Colon (tissue), 2 donors: ENCODE measurements around the gene ABCA2.

Experiments used
- FAIRE-seq: peaks from 2 replicates; lab custom pipeline; 2012; peaks lifted over from hg19 to GRCh38; lab: Jason Lieb, UNC
- donor health status: control.
- donor health status: control.

Gene ABCA2

DNA sequence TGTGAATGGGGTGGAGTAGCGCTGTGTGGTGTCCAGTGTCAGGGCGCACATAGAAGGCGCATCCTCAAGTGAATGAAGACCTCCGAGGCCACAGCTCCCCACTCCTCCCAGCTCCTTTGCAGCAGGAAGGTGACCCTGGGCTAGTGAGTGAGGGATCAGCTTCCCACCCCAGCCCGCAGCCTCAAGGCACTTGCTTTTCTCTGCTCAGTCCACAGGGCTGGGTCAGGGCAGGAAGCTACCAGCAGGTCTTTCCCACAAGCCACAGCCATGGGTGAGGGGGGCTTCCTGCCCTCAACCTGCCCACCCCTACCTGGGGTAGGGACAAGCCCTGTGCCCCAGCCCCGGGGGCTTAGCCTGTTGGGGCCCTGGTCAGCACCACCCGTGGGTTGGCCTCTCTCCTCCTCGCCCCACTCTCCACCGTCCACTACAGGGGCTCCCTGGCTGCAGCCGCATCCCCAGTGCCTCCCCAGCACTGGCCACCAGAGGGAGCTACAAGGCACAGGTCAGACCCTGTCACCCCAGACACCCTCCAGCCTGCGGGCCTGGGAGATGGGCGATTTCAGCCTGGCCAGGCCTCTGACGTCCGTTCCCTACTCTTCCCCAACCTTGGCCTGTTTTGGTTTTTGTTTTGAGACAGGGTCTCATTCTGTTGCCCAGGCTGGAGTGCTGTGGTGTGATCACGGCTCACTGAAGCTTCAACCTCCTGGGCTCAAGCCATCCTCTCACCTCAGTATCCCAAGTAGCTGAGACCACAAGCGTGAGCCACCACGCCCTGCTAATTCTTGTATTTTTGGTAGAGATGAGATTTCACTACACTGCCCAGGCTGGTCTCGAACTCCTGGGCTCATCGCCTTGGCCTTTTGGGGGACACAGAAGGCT, 1.3 kb upstream of the ABCA2 start:
- no peak for FAIRE-seq

DNA sequence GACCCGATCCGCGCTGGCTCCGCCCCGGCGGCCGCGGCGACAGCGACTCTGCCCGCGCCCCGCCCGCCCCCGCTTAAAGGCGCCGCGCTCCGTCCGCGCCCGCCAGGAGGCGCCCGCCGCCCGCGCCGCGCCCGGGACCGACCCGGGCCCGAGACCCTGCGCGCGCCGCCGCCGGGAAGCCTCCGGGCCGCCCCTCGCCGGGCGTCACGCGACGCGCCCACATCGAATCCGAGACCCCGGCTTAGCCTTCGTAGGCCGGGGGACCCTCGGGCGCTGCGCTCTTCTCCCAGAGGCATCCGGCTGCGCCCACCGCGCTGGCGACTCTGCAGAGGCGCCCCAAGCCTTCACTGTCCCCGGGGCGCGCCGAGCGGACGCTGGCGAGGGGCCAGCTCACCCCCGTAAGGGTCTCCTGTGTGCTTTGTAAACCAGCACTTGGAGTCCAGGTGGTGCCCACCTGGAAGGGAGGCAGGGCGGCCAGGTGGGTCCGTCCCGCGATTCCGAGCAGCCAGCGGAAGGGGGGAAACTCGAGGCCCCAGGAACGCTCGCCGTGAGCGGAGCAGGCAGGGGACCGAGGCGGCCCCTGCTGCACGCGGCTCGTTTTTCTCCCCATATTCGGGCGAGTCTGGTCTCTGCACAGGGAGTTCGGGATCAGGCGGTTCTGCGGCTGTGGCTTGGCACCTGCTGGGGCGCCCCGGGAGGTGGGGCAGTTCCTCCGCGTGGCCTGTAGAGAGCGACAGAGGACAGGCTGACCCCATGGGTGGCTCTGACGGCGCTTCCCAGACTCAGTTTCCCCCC, 423 bp upstream of the ABCA2 start:
- no peak for FAIRE-seq

DNA sequence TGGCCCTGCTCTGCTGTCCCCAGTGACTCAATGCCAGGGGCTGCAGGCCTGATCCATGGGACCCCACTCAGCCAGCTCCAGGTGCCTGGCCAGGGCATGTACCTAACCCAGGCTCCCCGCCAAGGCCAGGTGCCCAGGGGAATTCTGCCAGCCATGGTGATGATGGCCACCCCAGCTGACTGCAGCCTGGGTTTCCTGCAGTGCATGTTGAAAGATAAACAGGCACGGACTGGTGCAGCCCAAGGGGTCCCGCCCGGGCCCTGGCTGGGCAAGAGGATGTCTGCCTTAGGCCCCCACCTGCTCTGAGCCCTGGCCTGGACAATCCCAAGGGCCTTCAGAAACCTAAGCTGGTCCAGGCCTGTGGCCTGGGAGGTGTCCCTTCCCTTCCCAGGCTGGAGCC, 1.2 kb downstream of the ABCA2 start:
- FAIRE-seq, result no peak

DNA sequence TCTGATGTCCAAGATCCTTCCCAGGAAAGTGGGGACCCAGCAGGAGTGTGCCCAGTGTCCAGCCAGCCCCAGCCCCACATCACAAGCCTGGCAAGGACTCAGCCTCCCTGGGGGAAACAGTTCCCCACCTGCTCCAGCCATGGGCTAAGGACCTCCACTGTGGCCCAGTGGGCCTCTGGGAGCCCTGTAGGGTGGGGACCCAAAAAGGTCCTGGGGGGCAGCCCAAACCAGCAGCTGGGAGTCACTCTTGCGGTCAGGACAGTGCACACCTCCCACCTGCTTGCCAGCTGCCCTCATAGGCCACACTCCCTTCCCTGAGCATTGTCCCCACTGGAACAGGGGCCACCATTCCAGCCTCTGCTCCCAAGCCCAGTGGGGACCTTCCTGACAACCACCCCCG, 1.7 kb downstream of the ABCA2 start:
- no peak for FAIRE-seq

DNA sequence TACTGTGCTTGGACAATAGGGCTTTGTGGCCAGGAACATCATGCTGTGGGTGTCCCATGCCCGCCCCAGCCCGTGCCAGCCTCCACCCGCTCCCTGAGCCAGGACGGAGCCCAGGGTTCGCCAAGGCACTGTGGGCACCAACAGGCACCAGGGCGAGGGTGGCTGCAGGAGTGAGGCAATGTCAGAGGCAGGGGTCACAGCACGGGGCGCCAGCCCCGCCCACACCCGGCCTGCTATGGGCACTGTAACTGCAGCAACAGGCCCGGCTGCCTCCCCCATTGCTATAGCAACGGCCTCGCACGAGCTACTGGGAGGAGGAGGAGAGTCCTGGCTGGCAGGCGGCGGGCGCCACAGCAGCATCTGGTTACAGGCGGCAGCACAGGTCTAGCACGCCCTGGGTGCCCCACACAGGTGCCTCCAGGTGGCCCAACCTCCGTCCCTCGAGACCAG, 2.5 kb downstream of the ABCA2 start:
- no peak for FAIRE-seq

DNA sequence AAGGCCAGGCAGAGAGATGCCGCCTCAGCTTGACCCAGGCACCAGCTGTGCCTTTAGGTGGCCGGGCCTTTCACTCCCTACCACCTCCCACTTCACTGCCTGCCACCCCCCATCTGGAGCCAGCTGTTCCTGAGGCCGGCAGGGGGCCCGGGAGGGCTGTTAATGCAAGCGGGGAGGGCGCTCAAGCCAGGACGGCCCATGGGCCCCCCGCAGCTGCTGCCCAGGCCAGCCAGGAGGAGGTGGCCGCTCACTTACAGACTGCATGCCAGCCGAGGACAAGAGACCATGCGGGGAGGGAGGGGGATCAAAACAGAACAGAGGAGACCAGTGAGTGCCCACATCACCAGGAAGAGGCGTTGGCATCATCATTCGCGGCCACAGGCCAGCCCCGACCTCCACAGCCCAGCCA, 4.5 kb downstream of the ABCA2 start:
- no peak for FAIRE-seq

DNA sequence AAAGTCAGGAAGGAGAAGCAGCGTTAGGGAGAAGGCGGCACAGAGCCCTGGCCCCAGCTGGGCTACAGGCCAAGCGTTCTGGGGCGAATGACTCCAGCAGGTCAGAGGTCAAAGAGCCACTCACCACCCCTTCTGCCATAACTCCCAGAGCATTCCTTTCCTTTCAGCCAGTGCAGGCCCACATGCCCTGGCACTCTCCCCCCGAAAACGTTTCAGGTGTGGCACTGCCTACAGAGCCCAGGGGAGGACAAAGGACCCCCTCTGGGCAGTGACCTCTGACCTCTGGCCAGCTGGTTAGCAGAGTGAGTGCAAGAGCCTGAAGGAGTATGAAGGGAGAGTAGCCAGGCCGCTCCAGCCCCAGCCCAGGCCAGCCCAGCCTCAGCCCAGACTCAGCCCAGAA, 4.9 kb downstream of the ABCA2 start:
- no peak for FAIRE-seq

DNA sequence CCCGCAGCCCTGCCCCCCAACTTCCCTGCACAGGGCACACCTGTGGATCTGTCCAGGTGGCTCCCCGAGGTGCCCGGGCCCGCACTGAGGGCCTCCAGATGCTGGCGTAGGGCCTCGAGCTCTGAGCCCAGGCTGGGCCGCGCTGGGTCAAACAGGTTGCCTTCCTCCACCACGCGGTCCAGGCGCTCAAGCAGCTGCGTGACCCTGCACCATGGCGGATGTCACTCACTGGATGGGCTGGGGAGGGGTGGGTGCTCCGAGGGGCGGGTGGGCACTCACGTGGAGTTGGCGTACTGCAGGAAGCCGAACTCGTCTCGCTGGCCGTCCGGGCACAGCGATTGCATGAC, 5.4 kb downstream of the ABCA2 start:
- no peak for FAIRE-seq

DNA sequence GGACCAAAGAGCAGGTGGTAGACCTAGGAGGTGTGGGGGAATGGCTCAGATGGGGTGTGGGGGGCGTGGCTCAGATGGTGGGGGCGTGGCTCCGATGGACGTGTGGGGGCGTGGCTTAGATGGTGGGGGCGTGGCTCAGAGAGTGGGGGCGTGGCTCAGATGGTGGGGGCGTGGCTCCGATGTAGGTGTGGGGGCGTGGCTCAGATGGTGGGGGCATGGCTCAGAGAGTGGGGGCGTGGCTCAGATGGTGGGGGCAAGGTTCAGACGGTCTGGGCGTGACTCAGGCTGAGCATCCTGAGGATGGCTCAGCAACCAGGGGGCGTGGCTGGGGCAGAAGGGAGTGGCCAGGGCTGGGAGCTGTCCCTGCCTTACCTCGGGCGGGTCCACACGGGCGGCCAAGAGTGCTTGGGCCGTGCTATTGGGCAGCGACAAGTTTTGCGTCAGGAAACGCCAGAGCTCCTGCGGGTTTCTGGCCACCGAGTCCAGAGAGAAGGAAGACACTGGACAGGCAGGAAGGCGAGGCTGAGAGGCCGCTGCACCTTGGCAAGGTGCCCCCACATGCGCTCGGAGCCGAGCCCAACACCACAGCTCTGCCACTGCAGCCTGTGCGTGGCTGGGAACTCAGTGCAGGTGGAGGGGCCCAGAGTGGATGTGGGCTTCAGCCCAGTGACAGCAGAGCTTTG, 5.9 kb downstream of the ABCA2 start:
- no peak for FAIRE-seq

DNA sequence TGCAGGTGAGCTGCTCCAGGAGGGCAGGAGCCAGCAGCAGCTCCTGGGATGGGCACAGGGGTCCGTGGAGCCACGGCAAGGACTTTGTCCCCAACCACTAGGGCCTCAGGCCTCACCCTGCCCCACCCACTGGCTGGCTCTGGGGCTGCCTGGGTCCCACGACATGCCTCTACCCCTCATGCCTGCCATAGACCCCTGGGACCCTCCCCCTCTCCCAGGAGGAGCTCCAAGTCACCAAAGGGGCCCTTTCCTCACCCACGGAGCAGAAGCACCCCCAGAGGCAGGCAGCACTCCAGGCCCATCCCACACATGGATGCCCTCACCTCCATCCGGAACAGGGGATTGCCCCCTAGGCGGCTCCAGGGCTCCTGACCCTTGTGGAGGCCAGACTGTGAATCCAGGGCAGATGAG, 6.5 kb downstream of the ABCA2 start:
- FAIRE-seq, result no peak

DNA sequence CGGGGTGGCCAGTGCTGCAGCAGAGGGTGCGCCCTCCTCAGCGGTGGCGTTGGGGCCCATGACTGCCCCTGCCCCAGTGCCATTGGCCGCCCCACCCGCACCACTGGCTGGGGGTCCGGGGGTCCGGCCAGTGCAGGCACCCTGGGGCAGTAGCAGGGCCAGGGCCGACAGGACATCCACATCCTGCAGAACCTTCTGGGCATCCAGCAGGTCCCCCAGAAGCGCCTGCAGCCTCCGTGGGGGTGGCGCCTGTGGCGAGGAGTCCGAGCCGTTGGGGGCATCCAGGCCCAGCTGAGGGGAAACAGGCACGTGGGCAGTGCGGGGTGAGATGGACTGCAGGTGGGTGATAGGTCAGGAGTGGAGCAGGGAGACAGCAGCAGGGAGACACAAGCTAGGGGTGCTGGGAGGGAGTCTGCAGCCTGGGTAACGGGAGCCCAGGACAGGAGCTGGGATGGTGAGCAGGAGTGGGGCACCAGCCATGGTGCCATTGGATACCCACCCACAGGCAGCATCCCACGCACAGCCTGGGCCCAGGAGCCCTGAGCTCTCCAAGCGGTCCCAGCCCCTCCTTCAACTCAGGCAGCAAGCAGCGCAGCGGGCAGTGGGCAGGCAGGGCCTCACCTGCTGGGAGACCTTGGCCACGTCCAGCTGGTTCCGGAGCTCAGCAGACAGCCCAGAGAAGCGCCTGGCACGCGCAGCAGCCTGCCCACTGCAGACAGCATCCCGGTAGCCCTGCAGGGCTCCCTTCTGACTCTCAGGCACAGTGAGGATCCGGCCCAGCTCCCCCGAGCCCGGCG, 7.1 kb downstream of the ABCA2 start:
- no peak for FAIRE-seq

DNA sequence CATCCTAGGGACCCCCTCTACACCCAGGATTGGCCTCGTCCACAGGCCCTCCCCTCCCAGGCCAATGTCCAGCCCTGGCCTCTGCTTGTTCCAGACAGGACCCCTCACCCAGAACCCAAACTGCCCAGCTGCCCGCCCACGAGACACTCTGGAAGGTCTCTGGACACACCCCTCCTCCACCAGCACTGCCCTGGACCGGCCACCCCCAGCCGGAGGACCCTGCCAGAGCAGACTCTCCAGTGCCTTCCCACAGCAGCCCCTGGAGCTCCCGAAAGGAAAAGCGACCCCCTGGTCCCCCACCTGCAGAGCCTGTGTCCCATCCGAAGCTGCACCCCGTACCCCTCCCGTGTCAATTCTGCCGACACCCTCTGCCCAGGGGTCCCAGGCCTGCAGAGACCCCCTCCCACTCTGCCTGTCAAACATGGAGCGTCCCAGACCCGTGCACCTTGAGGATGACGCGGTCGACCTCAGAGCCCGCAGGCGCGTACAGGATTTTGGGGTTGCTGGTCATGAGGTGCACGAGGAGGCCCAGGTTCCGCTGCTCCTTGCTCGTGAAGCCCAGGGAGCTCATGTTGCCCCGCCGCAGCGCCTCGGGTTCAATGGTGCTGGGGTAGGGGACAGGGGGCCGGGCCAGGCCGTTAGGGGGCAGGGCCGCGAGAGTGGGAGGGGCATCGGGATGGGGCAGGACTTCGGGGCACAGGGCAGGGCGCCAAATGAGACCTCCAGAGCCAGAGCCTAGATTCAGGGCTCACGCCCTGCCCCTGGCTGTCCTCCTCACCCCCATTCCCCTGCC, 8.0 kb downstream of the ABCA2 start:
- FAIRE-seq, result no peak

DNA sequence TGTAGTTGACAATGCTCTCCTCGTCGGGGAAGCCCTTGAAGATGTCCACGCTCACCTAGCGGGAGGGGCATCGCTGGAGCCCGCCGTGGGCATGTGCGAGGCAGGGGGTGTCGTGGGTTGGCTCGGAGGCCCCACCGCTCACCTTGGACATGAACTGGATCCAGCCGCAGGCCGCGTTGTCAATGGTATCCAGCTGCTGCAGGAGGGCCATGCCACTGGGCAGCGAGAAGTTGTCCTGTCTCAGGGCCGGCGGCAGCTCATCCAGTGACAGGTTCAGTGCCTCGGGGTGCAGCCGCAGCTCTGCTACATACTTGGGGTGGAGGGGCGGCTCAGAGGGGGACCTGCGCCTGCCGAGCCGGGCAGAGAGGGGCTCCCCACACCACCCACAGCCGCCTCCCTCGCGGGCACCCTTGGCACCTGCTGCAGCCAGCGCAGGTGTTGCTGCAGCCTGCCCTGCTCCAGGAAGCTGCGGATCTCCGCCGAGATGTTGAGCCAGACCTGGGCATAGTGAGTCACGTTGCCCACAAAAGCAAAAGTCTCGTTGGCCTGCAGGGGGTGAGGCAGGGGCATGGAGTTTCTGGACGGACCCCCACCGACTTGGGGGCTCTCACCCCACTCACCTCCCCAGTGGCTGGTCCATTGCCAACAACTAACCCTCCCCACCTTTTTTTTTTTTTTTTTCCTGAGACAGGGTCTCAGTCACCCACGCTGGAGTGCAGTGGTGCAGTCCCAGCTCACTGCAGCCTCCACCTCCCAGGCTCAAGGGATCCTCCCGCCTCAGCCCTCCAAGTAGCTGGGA, 9.1 kb downstream of the ABCA2 start:
- FAIRE-seq, result no peak

DNA sequence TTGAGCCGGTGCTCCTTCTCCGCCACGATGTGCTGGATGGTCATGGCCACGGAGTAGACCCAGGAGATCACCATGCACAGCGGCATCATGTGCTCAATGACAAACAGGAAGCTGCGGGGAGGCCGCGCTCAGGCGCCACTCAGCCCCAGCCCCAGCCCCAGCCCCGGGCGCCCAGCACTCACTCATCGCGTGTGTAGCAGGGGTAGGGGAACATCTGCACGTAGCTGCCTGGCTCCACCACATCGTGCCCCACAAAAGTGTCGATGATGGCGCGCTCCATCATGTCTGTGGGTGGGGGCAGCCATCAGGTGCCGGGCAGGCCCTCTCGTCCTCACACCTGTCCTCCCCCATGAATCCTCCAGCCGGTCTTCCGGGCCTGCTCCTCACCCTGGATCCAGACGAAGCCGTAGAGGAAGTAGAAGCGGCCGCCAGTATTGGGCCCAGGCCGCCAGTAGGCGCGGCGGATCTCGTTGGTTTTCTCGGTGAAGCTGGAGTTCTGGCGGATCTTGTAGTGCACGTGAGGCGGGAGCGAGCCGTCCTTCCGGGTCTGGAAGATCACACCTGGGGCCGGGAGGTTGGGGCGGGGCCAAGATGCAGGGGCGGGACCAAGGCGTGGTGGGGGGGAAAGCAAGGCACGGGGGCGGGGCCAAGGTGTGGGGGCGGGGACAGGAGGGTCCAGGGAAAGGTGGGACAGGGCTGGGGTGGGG, 10.1 kb downstream of the ABCA2 start:
- no peak for FAIRE-seq

DNA sequence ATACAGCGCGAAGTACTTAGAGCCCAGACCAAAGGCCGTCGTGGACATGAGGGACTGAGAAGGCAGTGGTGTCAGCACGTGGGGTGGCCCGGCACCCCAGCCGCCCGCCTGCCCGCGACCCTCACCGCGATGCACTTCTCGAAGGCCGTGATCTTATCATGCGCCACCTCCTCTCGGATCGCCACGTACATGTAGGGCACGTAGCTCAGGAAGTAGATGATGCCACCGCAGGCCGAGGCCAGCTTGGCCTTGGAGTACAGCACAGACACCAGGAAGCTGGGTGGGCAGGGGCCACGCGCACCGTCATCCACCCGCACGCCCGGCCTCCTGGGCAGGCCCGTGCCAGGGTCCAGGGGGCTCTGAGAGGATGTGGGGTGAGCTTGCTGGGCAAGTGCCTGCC, 11.0 kb downstream of the ABCA2 start:
- no peak for FAIRE-seq

DNA sequence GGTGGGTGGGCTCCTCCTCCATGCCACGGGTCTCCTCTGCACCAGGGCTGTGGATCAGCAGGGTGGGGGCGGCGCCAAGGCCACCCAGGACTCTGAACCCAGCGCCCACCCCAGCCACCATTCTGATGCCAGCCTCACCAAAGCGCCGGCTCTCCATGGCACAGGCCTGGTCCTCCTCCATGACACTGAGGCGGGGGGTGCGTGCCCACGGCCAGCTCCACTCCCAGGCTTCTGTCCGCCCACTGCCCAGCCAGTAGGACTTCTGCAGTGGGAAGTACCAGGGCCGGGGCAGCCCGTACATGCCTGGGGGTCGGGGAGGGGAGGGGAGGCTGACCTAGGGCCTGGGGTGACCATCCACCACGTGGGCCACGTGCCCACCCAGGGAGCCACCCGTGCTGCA, 11.6 kb downstream of the ABCA2 start:
- no peak for FAIRE-seq

DNA sequence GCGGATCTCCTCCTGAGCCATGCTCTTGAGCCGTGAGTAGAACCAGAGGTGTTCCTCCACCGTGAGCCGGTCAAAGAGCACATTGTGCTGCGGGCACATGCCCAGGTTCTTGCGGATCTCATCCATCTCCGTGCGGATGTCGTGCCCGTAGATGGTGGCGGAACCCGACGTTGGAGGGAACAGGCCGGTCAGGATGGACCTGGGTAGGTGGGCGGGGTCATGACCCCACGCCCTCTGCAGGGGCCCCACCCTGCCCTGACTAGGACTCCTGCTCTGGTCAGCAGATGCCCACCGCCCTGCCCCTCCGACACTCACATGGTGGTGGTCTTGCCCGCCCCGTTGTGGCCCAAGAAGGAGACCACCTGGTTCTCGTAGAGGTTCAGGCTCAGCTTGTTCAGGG, 12.1 kb downstream of the ABCA2 start:
- no peak for FAIRE-seq

DNA sequence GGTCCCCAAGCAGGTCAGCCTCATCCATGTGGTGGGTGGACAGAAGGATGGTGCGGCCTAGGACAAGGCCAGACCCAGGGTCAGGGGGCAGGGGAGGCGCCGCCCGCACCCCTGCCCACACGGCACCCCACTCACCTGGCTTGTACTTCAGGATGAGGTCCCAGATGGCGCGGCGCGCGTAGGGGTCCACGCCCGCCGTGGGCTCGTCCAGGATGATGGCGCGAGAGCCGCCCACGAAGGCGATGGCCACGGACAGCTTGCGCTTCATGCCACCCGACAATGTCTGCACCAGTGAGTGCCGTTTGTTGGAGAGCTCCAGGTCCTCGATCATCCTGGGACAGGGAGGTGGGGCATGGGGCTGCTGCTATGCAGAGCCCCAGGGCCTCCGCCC, 12.5 kb downstream of the ABCA2 start:
- no peak for FAIRE-seq

DNA sequence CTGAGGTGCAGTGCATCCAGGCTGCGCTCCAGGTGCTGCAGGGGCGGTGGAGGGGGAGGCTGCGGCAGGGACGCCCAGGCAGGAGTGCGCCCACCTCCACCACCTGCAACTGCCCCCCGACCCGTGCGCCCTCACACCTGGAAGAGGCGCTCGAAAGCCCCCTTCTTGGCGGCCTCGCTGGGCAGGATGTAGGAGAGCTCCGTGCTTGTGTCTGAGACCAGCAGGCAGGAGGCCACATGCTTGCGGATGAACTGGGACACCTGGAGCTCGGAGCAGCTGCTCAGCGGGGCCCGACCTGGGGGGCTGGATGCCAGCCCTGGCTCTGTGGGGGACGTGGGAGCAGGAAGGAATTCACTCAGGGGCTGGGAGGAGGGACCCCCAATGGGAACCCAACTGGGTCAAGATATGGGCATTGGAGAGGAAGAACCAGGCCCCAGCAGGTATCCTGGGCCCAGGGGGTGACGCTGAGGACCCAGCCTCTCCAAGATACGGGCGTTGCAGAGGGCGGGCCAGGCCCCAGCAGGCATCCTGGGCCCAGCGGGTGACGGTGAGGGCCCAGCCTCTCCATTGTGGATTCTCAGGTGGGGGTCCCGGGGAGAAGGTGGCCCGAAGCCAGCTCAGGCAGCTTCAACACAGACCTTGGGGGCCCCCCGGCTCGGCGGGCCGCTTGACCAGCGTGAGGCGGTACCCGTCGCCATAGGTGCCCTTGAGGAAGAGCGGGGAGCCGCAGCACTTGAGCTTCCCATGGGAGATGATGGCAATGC, 13.1 kb downstream of the ABCA2 start:
- no peak for FAIRE-seq
